ENCODE measurements around the gene ABCA7. TPM values are rescaled to one million over a fixed set of nuclear protein-coding genes. Genes with fewer than 3 reads are reported as not detected.

The ABCA7 gene
- total RNA-seq, 4 donors from 2014 or later = 6.0 to 20.0 (median 15.0) TPM

DNA sequence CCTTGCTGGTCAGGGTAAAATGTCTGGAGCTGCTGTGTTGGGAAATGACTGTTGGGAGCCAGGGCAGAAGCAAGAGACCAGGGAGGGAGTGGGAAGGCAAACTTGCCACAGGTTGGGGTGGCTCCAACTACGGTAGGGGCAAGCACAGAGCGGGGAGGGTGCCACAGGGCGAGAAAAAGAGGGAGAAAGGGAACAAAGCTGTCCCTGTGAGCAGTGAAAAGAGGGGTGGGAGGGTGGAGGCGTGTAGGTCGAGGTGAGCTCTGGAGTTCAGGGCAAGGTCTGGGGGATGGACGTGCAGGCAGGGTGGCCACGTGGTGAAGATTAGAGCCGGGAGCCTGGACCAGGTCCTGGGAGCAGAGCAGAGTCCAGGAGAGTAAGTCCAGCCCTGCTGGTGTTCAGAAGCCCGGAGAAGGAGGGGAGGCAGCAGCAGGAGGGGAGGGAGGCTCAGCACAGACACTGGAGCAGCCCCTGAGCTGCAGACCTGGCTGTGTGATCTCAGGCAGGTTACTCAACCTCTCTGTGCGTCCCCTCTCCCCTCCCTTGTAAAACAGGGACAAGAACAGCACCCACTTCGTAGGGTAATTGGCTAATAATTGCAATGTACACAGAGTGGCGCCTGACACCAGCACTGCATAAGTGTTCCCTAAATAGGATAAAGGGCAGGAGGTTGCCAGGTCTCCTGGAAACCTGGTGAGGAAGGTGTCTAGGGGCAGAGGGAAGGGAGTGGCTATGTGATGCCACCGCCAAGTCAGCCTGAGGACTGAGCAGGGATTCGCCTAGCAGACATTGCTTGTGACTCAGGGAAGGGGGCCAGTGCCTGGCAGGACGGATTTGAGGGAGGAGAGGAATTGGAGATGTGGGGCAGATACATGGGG is 58.5 kb downstream of the ABCA7 start:
- peaks cover 0 to 2% of the 10 kb centered on the region in 2 donors for H3K36me3 ChIP-seq
- DNase-seq (peak in 1 of 2 donors; percentile 68), ATAC-seq (no peak)
- TF ChIP-seq, protein P1, sequence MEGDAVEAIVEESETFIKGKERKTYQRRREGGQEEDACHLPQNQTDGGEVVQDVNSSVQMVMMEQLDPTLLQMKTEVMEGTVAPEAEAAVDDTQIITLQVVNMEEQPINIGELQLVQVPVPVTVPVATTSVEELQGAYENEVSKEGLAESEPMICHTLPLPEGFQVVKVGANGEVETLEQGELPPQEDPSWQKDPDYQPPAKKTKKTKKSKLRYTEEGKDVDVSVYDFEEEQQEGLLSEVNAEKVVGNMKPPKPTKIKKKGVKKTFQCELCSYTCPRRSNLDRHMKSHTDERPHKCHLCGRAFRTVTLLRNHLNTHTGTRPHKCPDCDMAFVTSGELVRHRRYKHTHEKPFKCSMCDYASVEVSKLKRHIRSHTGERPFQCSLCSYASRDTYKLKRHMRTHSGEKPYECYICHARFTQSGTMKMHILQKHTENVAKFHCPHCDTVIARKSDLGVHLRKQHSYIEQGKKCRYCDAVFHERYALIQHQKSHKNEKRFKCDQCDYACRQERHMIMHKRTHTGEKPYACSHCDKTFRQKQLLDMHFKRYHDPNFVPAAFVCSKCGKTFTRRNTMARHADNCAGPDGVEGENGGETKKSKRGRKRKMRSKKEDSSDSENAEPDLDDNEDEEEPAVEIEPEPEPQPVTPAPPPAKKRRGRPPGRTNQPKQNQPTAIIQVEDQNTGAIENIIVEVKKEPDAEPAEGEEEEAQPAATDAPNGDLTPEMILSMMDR (IDR thresholded peaks at IDR 0.05 in 4 of 5, conservative IDR thresholded peaks at IDR 0.05 in 1 of 5) = no peak
- TF ChIP-seq POLR2A (IDR thresholded peaks at IDR 0.05) = no peak
- H3K4me3 ChIP-seq = no peak overlapping the region
- no peaks in the 10 kb centered on the region for H3K9me3 ChIP-seq
- peaks cover 39 to 55% of the 10 kb centered on the region in 2 donors for H3K4me1 ChIP-seq
- intact Hi-C loops (cut with DNase I; ENCODE audit: low total_unique reads) = no loop called here
- H3K27me3 ChIP-seq = no peaks in the 10 kb centered on the region
- peak overlapping the region; percentile 95 to 100 (median 98) for H3K27ac ChIP-seq
- in situ Hi-C loops (cut with MboI; ENCODE audit: low sequenced_read_pairs in 4 of 4) = no loop called here

DNA sequence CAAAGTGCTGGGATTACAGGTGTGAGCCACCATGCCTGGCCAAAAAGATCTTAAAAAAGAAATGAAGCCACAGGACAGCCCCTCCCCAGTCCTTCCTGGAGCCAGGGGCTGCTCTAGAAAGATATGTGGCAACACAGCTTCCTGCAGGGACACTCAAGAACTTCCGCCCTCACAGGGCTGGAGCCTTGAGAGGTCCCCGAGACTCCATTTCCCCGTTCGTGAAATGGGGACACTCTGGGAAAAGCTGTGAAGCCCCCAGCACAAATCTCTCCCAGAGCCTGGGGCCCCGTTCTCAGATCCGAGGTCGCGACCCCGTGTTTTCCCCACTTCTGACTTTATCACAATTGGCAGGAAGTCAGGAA is 61.4 kb downstream of the ABCA7 start:
- DNase-seq (peak in 1 of 2 donors; percentile 72), ATAC-seq (no peak)
- in situ Hi-C loops (cut with MboI; ENCODE audit: low sequenced_read_pairs in 4 of 4) (no loop called here), intact Hi-C loops (cut with DNase I; ENCODE audit: low total_unique reads) (loop anchor here (5.0 to 10.0 kb wide), 3 partner anchors 56 to 963 kb away; partner anchors contain the start of genes RNU6-2 and TMEM259)
- H3K4me1 ChIP-seq = peaks cover 39 to 47% of the 10 kb centered on the region in 2 donors
- peak overlapping the region; percentile 95 to 100 (median 98) for H3K27ac ChIP-seq
- no peaks in the 10 kb centered on the region for H3K9me3 ChIP-seq
- peak overlapping the region in 3 of 4 donors; percentile 3 to 30 (median 27) for H3K4me3 ChIP-seq
- H3K27me3 ChIP-seq = no peaks in the 10 kb centered on the region
- peaks cover 0 to under 1% of the 10 kb centered on the region in 2 donors for H3K36me3 ChIP-seq
- no peak for TF ChIP-seq POLR2A (IDR thresholded peaks at IDR 0.05)
- TF ChIP-seq, protein P1 (IDR thresholded peaks at IDR 0.05 in 4 of 5, conservative IDR thresholded peaks at IDR 0.05 in 1 of 5) = no peak

DNA sequence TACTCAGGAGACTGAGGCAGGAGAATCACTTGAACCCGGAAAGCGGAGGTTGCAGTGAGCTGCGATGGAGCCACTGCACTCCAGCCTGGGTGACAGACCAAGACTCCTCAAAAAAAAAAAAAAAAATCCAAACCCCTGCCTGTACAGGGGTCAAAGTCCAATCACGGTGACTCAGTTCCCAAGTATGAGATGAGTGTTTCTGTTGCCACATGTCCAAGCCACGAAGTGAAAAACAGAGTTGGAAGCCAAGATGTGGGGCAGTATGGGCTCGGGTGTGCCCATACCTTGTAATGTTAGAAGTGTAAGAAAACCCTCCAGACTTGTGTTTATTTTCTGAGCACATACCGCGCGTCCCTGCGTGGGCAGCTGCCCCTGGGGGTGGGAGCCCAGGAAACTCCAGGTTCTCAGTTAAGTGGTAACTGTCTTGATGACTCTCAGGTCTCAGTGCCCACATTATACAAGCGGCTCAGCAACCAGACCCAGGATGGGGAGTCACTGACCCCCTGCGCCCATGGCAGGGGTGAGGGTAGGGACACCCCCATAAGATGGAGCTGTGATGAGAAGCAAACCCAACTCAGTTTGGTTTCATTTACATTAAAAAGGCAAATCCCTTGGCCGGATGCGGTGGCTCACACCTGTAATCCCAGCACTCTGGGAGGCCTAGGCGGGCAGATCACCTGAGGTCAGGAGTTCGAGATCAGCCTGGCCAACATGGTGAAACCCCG is 62.7 kb downstream of the ABCA7 start:
- ATAC-seq (peak; percentile 60 to 63), DNase-seq (peak; percentile 75 to 87)
- Histone ChIP-seq H3K27me3 (no peaks in the 10 kb centered on the region), H3K36me3 (peaks cover 0 to 13% of the 10 kb centered on the region in 2 donors), H3K27ac (peak overlapping the region; percentile 95 to 100 (median 98)), H3K9me3 (no peaks in the 10 kb centered on the region), H3K4me3 (peak overlapping the region in 3 of 4 donors; percentile 21 to 69 (median 49)), H3K4me1 (peaks cover 42 to 47% of the 10 kb centered on the region in 2 donors)
- in situ Hi-C loops (cut with MboI; ENCODE audit: low sequenced_read_pairs in 4 of 4) (no loop called here), intact Hi-C loops (cut with DNase I; ENCODE audit: low total_unique reads) (loop anchor here (1.0 to 10.0 kb wide), 5 partner anchors 55 to 962 kb away; partner anchors contain the start of genes ABCA7, CIRBP, RNU6-2 and TMEM259)
- TF ChIP-seq POLR2A (IDR thresholded peaks at IDR 0.05) = peak in 1 of 2 donors; percentile 61
- TF ChIP-seq, protein P1 (IDR thresholded peaks at IDR 0.05 in 4 of 5, conservative IDR thresholded peaks at IDR 0.05 in 1 of 5) = no peak

DNA sequence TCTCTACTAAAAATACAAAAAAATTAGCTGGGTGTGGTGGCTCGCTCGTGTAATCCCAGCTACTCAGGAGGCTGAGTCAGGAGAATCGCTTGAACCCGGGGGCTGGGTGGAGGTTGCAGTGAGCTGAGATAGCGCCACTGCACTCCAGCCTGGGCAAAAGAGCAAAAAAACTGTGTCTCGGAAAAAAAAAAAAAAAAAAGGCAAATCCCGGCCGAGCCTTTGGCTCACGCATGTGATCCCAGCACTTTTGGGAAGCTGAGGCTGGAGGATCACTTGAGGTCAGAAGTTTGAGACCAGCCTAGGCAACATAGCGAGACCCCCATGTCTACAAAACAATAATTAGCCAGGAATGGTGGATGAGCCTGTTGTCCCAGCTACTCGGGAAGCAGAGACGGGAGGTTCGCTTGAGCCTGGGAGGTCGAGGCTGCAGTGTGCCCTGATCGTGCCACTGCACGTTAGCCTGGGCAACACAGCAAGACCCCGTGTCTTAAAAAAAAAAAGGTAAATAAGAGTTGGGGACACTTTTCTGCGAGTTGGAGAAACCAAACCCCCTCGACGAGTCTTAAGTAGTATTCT is 63.3 kb downstream of the ABCA7 start:
- in situ Hi-C loops (cut with MboI; ENCODE audit: low sequenced_read_pairs in 4 of 4) (no loop called here), intact Hi-C loops (cut with DNase I; ENCODE audit: low total_unique reads) (loop anchor here (2.0 to 10.0 kb wide), 4 partner anchors 54 to 962 kb away; partner anchors contain the start of genes ABCA7, RNU6-2 and TMEM259)

More for the DNA sequence above, 63.3 kb downstream of the ABCA7 start:
- Histone ChIP-seq H3K4me3 (peak overlapping the region; percentile 39 to 69 (median 52)), H3K36me3 (peaks cover 0 to 17% of the 10 kb centered on the region in 2 donors), H3K27ac (peak overlapping the region; percentile 95 to 100 (median 98)), H3K27me3 (no peaks in the 10 kb centered on the region), H3K9me3 (no peaks in the 10 kb centered on the region), H3K4me1 (peaks cover 42 to 47% of the 10 kb centered on the region in 2 donors)
- TF ChIP-seq, protein P1 (IDR thresholded peaks at IDR 0.05 in 4 of 5, conservative IDR thresholded peaks at IDR 0.05 in 1 of 5) = no peak
- TF ChIP-seq POLR2A (IDR thresholded peaks at IDR 0.05) = no peak
- DNase-seq (no peak), ATAC-seq (peak; percentile 0)
